B cell (primary cell): ENCODE data around the gene MOGAT3. TPM values are rescaled to one million over a fixed set of nuclear protein-coding genes. Genes with fewer than 3 reads are reported as not detected.

ENCODE experiments used
- ATAC-seq: fragments of 200-7000 bp; cut with Tn5 transposase; one replicate; pipeline ENCODE4 v1.10.0; 2021; ENCODE audit warnings: low read depth, mild to moderate bottlenecking, moderate number of reproducible peaks, moderate library complexity
- CTCF ChIA-PET: fragments of 350-600 bp; sonication (Branson Sonifier 250); formaldehyde crosslinking; loops from one replicate; lab custom pipeline; 2021; ENCODE audit warnings: antibody characterized with exemption, inconsistent platforms; lab: Charles Lee
- POLR2A ChIA-PET: fragments of 350-600 bp; sonication (Branson Sonifier 250); formaldehyde crosslinking; loops from one replicate; lab custom pipeline; 2021; ENCODE audit warnings: antibody characterized with exemption; lab: Charles Lee
- DNase-seq: peaks from one replicate; pipeline ENCODE4 v3.0.0; 2013
- H2AFZ ChIP-seq: 2 replicates; pipeline ENCODE4 v1.6.1; 2012; ENCODE audit warnings: mild to moderate bottlenecking, low read depth, low read length; ENCODE audit not compliant: insufficient read depth, poor library complexity, severe bottlenecking
- H3K27ac ChIP-seq, 2 donors: 1 replicate in 1 of 2; 2 replicates in 1 of 2; pipeline ENCODE4 v1.5.1; 2012 to 2013; ENCODE audit warnings: low read length in 2 of 2, mild to moderate bottlenecking in 2 of 2, moderate library complexity in 1 of 2
- H3K27me3 ChIP-seq, 4 experiments: fragments of 200-600 bp in 1 of 4; sonication (generic) in 1 of 4; replicated peaks in 1 of 4; 1 replicate in 2 of 4; 2 replicates in 2 of 4; pipeline versions ENCODE4 v1.6.1 to v1.7.0; 2013 to 2016; ENCODE audit warnings: low read length in 3 of 4, mild to moderate bottlenecking in 2 of 4, mixed read lengths in 1 of 4, moderate library complexity in 1 of 4; ENCODE audit not compliant: insufficient read depth in 4 of 4, control insufficient read depth in 3 of 4; ENCODE audit errors: control extremely low read depth in 1 of 4
- H3K36me3 ChIP-seq, 2 experiments: replicated peaks in 1 of 2; 1 replicate in 1 of 2; 2 replicates in 1 of 2; pipeline versions ENCODE4 v1.6.1 to v1.7.1; 2013; ENCODE audit warnings: low read length in 1 of 2; ENCODE audit not compliant: insufficient read depth in 2 of 2, control insufficient read depth in 1 of 2; ENCODE audit errors: control extremely low read depth in 1 of 2, extremely low read depth in 1 of 2
- H3K4me1 ChIP-seq, 2 donors: fragments of 200-600 bp in 1 of 2; sonication (generic) in 1 of 2; 1 replicate in 1 of 2; 2 replicates in 1 of 2; pipeline versions ENCODE4 v1.5.1 to v1.6.1; 2013 to 2017; ENCODE audit warnings: low read length in 2 of 2; ENCODE audit not compliant: control insufficient read depth in 2 of 2, insufficient read depth in 2 of 2
- H3K4me2 ChIP-seq: replicated peaks from 2 replicates; pipeline ENCODE3; 2012; ENCODE audit warnings: mild to moderate bottlenecking, low read depth, low read length; ENCODE audit not compliant: poor library complexity, severe bottlenecking
- H3K4me3 ChIP-seq, 5 experiments: fragments of 200-600 bp in 1 of 5; sonication (generic) in 1 of 5; 1 replicate in 3 of 5; 2 replicates in 2 of 5; pipeline versions ENCODE4 v1.5.1 to v1.7.0; 2011 to 2016; ENCODE audit warnings: low read length in 4 of 5, mild to moderate bottlenecking in 4 of 5, low read depth in 2 of 5, control low read depth in 1 of 5, moderate library complexity in 1 of 5; ENCODE audit not compliant: insufficient read depth in 1 of 5; ENCODE audit errors: control extremely low read depth in 1 of 5, extremely low read depth in 1 of 5
- H3K79me2 ChIP-seq: fragments of 200-600 bp; sonication (generic); one replicate; pipeline ENCODE4 v1.6.0; 2016; ENCODE audit warnings: low read length; ENCODE audit not compliant: control insufficient read depth, insufficient read depth
- H3K9ac ChIP-seq: fragments of 200-600 bp; sonication (generic); 2 replicates; pipeline ENCODE4 v1.6.1; 2017; ENCODE audit warnings: mild to moderate bottlenecking, low read length, moderate library complexity
- H3K9me3 ChIP-seq, 3 donors: one replicate each; pipeline versions ENCODE4 v1.6.1 to v1.7.1; 2013; ENCODE audit warnings: low read length in 2 of 3; ENCODE audit not compliant: control insufficient read depth in 2 of 3, insufficient read depth in 1 of 3; ENCODE audit errors: control extremely low read depth in 1 of 3
- H4K20me1 ChIP-seq: 2 replicates; pipeline ENCODE4 v1.6.0; 2012; ENCODE audit warnings: mild to moderate bottlenecking, low read length; ENCODE audit not compliant: insufficient read depth, control insufficient read depth, poor library complexity, severe bottlenecking
- H3K27ac Mint-ChIP-seq: one replicate; pipeline ENCODE4 v1.8.0; 2021; ENCODE audit warnings: mixed read lengths
- H3K27me3 Mint-ChIP-seq: one replicate; pipeline ENCODE4 v1.8.0; 2021; ENCODE audit warnings: mixed read lengths
- H3K4me1 Mint-ChIP-seq: one replicate; pipeline ENCODE4 v1.8.0; 2021; ENCODE audit warnings: mixed read lengths
- H3K4me3 Mint-ChIP-seq: one replicate; pipeline ENCODE4 v1.8.0; 2021; ENCODE audit warnings: mixed read lengths
- H3K9me3 Mint-ChIP-seq: one replicate; pipeline ENCODE4 v1.8.0; 2022; ENCODE audit warnings: mixed read lengths; ENCODE audit not compliant: insufficient read depth
- CTCF ChIP-seq: fragments of 200-600 bp; IDR thresholded peaks from one replicate; pipeline ENCODE4 v1.8.0; 2022; ENCODE audit warnings: antibody characterized with exemption, mild to moderate bottlenecking
- EZH2 ChIP-seq: IDR thresholded peaks from 2 replicates; pipeline ENCODE4 v1.6.1; 2012; ENCODE audit warnings: borderline replicate concordance, low read depth, mild to moderate bottlenecking, moderate library complexity, low read length; ENCODE audit not compliant: insufficient read depth, poor library complexity, severe bottlenecking
- WGBS: methylation state at CpG from one replicate; pipeline ENCODE4 v1.1.5; 2013; ENCODE audit warnings: missing lambda C conversion rate; ENCODE audit not compliant: insufficient coverage; 5-methylcytosine and 5-hydroxymethylcytosine counted together
- intact Hi-C: fragments of 100-400 bp; cut with micrococcal nuclease; formaldehyde crosslinking; loops from one replicate; pipeline ENCODE4 v1.10.0; 2022
- polyA plus RNA-seq: library from polyadenylated mRNA; depleted of rRNA; stranded (reverse); fragments of >200 nt; gene quantifications from 2 replicates; pipeline ENCODE4 v1.2.3, GENCODE V29; 2012
- total RNA-seq, 2 donors: library from RNA; stranded (reverse); fragments of 120-200 nt in 1 of 2; gene quantifications; 1 replicate in 1 of 2; 2 replicates in 1 of 2; pipeline versions ENCODE4 v1.2.3 to v1.2.4, GENCODE V29; 2013 to 2022

MOGAT3 gene
- total and polyA plus RNA-seq, 2 donors (not counting 1 experiment from before 2014, with no cell fraction given), result not detected

- intact Hi-C loops, result no loop called here
- Histone ChIP-seq H3K27me3 (no peaks in the 10 kb centered on the region), H3K9me3 (no peaks in the 10 kb centered on the region), H4K20me1 (peaks cover 26% of the 10 kb centered on the region), H3K79me2 (peaks cover 16% of the 10 kb centered on the region), H3K4me3 (no peak overlapping the region), H3K27ac (no peak overlapping the region), H3K36me3 (peaks cover 3 to 44% of the 10 kb centered on the region in 2 experiments), H3K4me2 (no peak overlapping the region), H3K9ac (no peak overlapping the region), H2AFZ (no peak overlapping the region), H3K4me1 (no peaks in the 10 kb centered on the region)
- no peak for DNase-seq
- H3K27me3 Mint-ChIP-seq, result no peaks in the 10 kb centered on the region
- no peak for ATAC-seq
- peaks cover 2% of the 10 kb centered on the region for H3K4me1 Mint-ChIP-seq
- no peaks in the 10 kb centered on the region for H3K9me3 Mint-ChIP-seq
- no peak for TF ChIP-seq CTCF
- TF ChIP-seq EZH2, result no peak
- H3K4me3 Mint-ChIP-seq, result no peak overlapping the region
- WGBS, result 90% methylated on average over 6 of the region's 6 CpGs
- ChIA-PET POLR2A (no interaction called here), CTCF (no interaction called here)
- H3K27ac Mint-ChIP-seq, result no peak overlapping the region
Observed at GRCh38 chr7:101225650-101226049, 24.8 kb upstream of the MOGAT3 start.

- ATAC-seq (no peak), DNase-seq (no peak)
- no peak for TF ChIP-seq EZH2
- TF ChIP-seq CTCF, result no peak
- peaks cover 14% of the 10 kb centered on the region for H3K4me1 Mint-ChIP-seq
- Histone ChIP-seq H3K4me3 (no peak overlapping the region), H3K9ac (no peak overlapping the region), H3K36me3 (peaks cover 3 to 39% of the 10 kb centered on the region in 2 experiments), H2AFZ (no peak overlapping the region), H3K4me1 (peaks cover 6 to 9% of the 10 kb centered on the region in 2 donors), H3K4me2 (no peak overlapping the region), H3K27me3 (no peaks in the 10 kb centered on the region), H3K9me3 (no peaks in the 10 kb centered on the region), H3K79me2 (peaks cover 38% of the 10 kb centered on the region), H3K27ac (no peak overlapping the region), H4K20me1 (peaks cover 35% of the 10 kb centered on the region)
- H3K4me3 Mint-ChIP-seq, result no peak overlapping the region
- CTCF ChIA-PET, result interaction anchor here (0.9 kb wide), 1 partner anchor 26 kb away, joined by 3 read pairs; no protein-coding TSS in a partner anchor
- no peak overlapping the region for H3K27ac Mint-ChIP-seq
- POLR2A ChIA-PET, result no interaction called here
- intact Hi-C loops, result no loop called here
- 97% methylated on average over 15 of the region's 15 CpGs for WGBS
- H3K9me3 Mint-ChIP-seq, result no peaks in the 10 kb centered on the region
- H3K27me3 Mint-ChIP-seq, result no peaks in the 10 kb centered on the region
Observed at GRCh38 chr7:101223528-101223927, 22.7 kb upstream of the MOGAT3 start.
